ENCODE measurements around the gene SECISBP2L.

Gene SECISBP2L

DNA sequence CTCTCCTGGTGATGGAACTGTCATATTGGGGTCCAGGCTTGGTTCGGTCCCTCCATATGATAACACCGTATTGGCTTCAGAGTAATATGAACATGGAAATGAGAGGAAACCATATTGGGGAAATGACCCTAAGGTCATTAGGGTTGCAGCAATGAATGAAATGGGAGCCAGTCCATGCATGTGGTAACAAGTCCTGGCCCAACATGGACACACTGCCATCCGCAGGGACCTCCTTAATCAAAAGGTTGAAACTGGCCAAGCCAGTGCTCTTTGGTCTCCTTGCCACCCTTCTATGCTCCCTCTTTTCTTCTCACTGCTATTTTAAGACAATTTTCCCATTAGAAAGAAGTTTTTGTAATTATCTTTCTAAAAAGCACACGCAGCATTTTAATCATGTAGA lies 90.9 kb downstream of the SECISBP2L start:
- TF ChIP-seq, protein P1, sequence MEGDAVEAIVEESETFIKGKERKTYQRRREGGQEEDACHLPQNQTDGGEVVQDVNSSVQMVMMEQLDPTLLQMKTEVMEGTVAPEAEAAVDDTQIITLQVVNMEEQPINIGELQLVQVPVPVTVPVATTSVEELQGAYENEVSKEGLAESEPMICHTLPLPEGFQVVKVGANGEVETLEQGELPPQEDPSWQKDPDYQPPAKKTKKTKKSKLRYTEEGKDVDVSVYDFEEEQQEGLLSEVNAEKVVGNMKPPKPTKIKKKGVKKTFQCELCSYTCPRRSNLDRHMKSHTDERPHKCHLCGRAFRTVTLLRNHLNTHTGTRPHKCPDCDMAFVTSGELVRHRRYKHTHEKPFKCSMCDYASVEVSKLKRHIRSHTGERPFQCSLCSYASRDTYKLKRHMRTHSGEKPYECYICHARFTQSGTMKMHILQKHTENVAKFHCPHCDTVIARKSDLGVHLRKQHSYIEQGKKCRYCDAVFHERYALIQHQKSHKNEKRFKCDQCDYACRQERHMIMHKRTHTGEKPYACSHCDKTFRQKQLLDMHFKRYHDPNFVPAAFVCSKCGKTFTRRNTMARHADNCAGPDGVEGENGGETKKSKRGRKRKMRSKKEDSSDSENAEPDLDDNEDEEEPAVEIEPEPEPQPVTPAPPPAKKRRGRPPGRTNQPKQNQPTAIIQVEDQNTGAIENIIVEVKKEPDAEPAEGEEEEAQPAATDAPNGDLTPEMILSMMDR (IDR thresholded peaks at IDR 0.05), result no peak

- TF ChIP-seq, protein P1 (IDR thresholded peaks at IDR 0.05), result no peak
Observed at GRCh38 chr15:48954538-48954937, 91.7 kb downstream of the SECISBP2L start.

- TF ChIP-seq, protein P1 (IDR thresholded peaks at IDR 0.05), result no peak
Observed at GRCh38 chr15:48946840-48947187, 99.4 kb downstream of the SECISBP2L start.

- TF ChIP-seq, protein P1 (IDR thresholded peaks at IDR 0.05), result no peak
Observed at GRCh38 chr15:48946074-48946839, 100.0 kb downstream of the SECISBP2L start.

GRCh38 chr15:48945386-48945785 lies 100.9 kb downstream of the SECISBP2L start:
- TF ChIP-seq, protein P1 (IDR thresholded peaks at IDR 0.05), result no peak

DNA sequence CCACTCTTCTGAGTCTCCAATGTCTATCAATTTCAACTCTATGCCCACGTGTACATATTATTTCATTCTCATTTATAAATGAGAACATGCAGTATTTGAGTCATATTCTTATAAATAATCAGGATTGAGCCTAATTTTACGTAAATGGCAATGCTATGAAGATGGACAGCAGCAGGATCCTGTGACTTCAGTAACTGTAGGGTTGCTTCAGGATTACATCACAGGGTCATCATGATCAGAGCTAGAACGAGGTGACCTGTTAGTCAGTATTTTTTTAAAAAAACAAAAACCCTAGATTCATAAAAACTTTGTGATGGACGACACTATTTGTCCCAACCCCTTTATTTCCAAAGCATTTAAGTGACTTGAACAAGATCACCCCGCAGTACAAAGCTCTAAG lies 104.3 kb downstream of the SECISBP2L start:
- TF ChIP-seq, protein P1 (IDR thresholded peaks at IDR 0.05), result no peak

DNA sequence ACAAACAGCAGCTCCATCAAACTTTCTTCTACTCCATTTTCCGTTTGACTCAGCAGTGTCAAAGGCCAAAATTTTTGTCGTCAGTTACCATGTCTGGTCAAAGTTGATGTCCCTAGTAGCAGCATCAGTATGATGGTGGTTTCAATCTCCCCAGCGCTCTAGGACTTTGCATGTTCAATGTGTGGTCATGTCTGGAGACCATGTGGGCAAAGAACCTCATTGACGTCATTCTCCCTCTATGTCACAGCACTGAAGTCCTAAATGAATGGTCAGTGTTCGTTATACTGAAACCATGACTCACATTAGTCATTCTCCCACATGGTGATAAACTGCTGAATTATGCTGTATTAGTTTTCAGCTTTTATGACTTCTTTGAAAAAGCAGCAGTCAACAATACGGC lies 105.7 kb downstream of the SECISBP2L start:
- TF ChIP-seq, protein P1 (IDR thresholded peaks at IDR 0.05), result no peak

- TF ChIP-seq, protein P1 (IDR thresholded peaks at IDR 0.05), result no peak
Observed at GRCh38 chr15:48939648-48940047, 106.6 kb downstream of the SECISBP2L start.
